Breast epithelium (tissue), 3 donors: Measurements from ENCODE around the gene SLC25A21.

Experiments
- CTCF ChIP-seq, 3 donors: fragments of 450-650 bp; IDR thresholded peaks; one replicate each; pipeline ENCODE4 v1.5.1; 2016 to 2017; ENCODE audit warnings: antibody characterized with exemption in 3 of 3, mild to moderate bottlenecking in 3 of 3, moderate library complexity in 3 of 3
- POLR2A ChIP-seq: fragments of 450-650 bp; IDR thresholded peaks from one replicate; pipeline ENCODE4 v1.6.1; 2016; ENCODE audit warnings: antibody characterized with exemption, mild to moderate bottlenecking, moderate library complexity
- POLR2AphosphoS5 ChIP-seq, 3 donors: sonication (generic); formaldehyde crosslinking; IDR thresholded peaks; one replicate each; pipeline ENCODE4 v1.6.1; 2017; ENCODE audit warnings: antibody characterized with exemption in 3 of 3

- TF ChIP-seq POLR2A (no peak), CTCF (IDR thresholded peaks at IDR 0.05) (no peak), POLR2AphosphoS5 (IDR thresholded peaks at IDR 0.05) (no peak)
These were observed 516.3 kb downstream of the SLC25A21 start for GRCh38 chr14:36655963-36656686.
